GM18907 (cell line): ENCODE measurements around the gene PACS2.
"Not testable (repeated sequence)": the region's sequence is repeated elsewhere in the genome, so short reads cannot be mapped to it uniquely, and the experiment has no call there.

Source experiments
- ATAC-seq: cut with Tn5 transposase; IDR thresholded peaks from one replicate; pipeline ENCODE4 v1.9.1; 2021; ENCODE audit warnings: mild to moderate bottlenecking, moderate library complexity; ENCODE audit not compliant: unreplicated experiment

PACS2 gene

DNA sequence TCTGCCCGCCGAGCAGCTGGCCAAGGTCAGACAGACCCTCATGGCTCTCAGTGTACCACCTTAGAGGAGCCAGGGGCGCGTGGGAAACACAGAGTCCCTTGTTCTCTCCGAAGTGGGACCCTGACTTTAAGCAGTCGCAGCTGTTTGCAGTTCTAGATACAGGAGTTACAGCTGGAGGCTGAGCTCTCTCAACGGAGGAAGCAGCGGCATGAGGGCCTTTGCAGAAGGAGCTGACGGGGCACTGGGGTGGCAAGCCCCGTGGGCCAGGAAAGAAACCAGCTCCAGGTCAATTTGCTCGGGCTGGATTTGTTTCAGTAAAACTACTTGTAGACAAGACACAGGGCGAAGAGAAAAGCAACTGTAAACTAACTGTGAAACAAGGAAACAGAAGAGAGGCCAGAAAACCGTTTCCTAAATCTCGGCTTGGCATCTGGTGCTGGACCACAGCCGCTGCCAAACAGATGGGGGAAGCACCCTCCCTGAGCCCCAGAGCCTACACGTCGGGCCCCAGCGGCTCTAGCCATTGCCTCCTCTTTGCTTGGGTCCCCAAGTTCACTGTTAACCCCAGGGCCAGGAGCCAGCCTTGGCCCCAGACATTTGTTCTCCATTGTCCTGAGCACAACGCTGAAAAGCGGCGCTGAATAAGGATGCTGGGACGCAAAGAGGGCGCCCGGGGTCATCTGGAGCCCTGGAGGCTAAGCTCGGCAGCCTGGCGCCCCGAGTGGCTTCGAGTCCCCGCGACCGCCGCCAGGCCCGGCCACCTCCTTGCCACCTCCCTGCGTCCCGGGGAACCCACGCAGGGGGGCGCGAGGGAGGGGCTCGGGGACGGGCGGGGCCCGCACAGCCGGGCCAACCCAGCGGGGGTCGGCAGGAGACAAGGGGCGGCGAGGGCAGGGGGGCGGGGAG, 914 bp upstream of the PACS2 start:
- peak; percentile 11 for ATAC-seq

GRCh38 chr14:105315211-105315721, 718 bp downstream of the PACS2 start:
- ATAC-seq = peak; percentile 27

DNA sequence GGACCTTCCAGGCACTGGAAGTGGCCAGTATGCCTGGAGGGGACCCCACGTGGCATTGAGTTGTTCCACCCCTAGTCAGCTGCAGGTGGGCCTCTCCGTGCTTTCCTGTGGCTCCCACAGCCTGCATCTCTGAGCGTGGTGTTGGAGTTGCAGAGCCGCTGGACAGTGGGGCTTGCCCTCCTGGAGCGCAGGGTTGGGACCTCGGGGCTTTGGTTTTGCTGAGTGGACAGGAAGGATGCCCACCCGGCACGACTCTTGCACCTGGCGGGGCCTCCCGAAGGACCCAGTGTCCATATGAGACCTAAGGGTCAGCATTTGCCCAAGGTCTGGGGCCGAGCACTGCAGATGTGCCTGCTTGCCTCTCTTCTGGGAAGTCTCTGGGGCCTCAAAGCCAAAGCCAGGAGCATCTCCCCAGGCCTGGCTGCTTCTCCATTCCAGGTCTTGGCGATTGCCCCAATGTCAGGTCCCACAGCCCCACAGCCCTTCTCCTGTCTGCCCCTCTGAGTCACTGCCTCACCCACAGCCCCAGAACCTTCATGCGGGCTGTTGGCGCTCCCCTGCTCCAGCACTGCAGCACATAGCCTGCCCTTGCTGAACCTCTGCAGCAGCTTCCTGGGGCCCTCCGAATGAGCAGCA, 1.5 kb downstream of the PACS2 start:
- ATAC-seq = no peak

DNA sequence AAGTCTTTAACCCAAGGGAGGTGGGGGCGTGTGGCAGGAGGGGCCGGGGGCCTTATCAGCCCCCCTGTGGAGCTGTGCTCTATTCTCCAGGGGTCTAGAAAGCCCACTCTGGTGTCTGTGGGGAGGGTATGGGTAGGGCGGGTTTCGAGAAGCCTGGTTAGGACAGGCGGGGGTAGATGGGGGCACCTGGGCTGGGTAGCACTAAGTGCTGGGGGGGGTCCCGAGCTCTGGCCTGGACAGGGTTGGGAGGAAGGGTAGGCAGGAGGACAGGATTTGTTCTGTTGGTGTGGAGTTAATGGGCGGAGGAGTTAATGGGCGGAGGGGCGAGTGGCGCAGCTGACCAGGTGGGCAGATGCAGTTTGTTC, 2.0 kb downstream of the PACS2 start:
- no peak for ATAC-seq

DNA sequence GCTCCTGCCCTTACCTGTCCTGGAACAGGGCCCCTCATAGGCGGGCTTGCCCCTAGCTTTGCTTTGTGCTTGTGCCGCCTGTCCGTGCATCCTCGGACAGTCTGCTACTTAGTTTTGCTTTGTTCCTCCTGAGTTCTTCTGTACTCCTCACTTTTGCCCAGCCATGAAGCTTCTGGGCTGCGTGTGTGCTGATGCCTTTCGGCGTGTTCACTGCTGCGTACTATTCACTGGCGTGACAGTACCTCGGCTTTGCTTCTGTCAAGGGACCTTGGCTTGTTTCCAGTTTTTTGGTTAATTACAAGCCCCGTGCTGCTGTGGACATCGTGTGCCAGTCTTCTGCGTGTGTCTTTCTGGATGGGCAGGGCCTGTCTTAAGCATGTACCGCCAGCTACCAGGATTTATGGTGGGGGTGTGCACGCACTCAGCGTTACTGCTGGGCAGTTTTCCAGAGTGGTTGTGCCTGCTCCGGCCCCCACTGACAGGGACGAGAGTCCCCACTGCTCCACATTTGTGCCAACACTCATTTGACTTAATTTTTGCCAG, 2.5 kb downstream of the PACS2 start:
- ATAC-seq = no peak

GRCh38 chr14:105317546-105317945, 3.0 kb downstream of the PACS2 start:
- ATAC-seq = no peak

DNA sequence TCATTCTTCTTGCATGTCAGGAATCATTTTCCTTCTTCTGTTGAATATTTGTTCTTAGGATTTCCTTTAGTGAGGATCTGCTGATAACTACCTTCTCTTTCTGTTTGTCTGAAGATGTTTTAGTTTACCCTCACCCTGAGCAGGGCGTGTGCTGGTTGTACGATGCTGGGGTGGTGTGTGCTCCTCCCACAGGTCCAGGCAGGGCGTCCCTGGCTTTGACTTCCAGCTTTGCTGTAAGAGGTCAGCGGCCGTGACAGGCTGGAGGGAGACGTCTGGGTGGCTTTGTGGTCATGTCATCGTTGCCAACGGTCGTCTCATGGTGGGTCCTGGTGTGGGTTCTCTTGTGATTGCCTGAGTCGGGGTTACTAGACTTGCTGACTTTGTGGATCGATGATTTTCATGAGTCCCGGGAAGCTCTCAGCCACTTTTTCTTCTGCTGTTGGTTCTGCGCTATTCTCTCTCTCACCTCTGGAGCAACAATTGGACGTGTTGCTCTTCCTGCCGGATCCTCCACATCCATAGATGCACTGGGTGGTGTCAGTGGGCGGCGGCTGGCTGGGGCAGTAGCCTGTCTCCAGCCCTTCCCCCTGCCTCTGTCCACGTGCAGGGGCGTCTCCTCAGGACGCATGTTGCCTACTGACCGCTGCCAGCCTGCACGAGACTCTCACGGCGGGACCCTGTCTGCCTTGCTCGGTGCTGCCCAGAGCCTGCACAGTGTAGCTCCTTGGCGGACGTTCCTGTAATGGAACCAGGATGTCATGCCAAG, 8.4 kb downstream of the PACS2 start:
- no peak for ATAC-seq

- ATAC-seq = no peak
Observed at GRCh38 chr14:105323663-105324062, 9.1 kb downstream of the PACS2 start.

GRCh38 chr14:105324080-105324778, 9.7 kb downstream of the PACS2 start:
- ATAC-seq = no peak

DNA sequence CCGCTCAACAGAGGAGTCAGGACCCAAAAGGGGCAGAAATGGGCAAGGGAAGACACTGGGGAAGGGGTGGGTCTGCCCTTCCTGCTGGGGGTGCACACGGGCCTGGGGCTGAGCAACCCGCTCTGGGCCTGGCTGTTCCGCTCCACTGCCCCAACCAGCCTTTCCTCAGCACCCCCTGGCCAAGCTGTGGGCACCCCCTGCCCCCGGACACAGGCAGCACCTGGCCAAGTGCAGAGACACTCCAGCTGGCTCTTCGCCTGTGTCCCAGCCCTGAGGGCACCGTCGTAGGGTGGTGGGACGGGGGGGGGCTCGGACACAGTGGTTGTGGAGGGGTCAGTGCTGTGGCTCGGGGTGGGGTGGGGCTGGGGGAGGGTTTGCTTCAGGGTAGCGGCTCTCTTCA, 10.3 kb downstream of the PACS2 start:
- ATAC-seq = no peak

GRCh38 chr14:105325303-105325702, 10.8 kb downstream of the PACS2 start:
- no peak for ATAC-seq

DNA sequence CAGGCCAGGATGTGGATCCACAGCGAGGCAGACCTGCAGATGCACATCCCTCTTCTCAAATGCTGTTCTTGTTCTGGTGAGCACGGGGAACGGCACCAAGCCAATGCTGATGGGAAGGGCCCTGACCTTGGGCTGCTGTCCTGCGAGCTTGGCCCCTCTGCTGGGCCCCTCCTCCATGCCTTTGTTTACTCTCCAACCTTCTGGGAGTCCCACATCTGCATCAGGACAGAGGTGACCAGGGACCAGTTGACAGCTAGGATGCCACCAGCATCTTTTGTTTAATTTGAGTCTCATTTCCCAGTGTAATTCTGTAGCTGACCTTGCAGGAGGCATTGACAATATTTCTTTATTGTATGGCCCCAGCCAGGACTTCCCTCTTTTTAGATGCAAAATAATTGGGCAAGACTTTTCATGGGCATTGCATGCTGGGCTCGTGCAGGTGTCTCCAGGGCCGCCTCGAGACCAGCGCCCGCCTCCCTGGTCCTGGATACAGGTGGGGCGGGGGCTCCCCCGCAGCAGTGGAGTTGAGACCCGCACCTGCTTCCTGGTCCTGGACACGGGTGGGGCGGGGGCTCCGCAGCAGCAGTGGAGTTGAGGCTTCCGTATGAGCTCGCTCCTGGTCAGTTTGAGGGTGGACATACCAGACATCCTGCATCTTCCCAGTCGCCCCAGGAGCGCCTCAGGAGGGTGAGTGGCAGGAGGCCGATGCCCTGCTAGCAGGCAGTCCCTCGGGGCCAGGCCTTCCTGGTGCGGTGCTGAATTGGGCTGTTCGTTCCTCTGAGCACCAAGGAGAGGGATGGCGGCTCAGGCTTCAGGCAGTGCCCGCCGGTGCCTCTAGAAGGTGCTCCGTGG, 11.4 kb downstream of the PACS2 start:
- ATAC-seq = no peak

- no peak for ATAC-seq
Observed at GRCh38 chr14:105326568-105326867, 12.0 kb downstream of the PACS2 start.

DNA sequence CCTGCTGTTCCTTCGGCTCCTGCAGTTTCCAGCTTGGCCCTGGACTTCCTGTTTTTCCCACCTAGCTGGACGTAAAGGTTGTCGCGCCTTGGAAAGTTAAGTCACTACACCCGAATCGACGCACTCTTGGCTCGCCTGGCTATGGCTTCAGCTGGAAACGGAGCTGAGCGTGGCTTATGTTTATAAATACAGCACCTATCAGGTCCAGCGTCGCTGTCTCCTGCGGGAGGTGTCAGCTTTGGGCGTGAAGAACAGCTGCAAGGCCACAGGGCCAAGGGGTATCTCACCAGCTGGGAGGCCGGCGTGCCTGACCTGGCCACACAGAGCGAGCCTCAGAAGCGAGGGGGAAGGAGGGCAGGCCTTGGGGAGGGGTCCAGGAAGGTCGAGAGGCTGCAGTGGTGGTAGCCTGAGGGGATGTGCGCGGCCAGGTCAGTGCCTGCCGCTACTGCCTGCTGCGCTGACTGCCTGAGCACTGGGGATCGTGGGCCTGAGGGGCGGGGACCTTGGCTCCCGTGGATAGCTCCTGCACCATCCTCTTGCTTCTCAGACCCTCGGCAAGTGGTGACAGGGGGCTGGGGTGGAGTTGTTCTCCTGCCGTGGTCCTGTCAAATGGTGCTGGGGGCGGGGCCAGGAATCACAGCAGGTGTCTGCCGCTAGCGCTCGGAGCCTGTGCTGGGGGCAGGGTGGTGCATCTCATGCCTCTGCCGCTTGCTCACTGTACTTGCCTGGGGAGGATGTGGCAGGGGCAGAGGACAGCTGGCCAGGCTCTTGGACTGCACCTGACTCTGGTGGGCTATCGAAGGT, 12.5 kb downstream of the PACS2 start:
- no peak for ATAC-seq

DNA sequence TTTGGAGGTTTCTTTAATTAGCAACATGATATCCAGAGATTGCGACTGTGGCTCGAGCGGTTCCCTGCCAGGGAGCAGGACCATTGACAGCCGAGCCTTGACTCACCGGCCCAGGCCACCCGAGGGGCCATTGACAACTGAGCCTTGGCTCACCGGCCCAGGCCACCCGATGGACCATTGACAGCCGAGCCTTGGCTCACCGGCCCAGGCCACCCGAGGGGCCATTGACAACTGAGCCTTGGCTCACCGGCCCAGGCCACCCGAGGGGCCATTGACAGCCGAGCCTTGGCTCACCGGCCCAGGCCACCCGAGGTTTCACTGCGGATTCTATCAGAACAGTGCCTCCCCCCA, 13.1 kb downstream of the PACS2 start:
- ATAC-seq = not testable (repeated sequence)

DNA sequence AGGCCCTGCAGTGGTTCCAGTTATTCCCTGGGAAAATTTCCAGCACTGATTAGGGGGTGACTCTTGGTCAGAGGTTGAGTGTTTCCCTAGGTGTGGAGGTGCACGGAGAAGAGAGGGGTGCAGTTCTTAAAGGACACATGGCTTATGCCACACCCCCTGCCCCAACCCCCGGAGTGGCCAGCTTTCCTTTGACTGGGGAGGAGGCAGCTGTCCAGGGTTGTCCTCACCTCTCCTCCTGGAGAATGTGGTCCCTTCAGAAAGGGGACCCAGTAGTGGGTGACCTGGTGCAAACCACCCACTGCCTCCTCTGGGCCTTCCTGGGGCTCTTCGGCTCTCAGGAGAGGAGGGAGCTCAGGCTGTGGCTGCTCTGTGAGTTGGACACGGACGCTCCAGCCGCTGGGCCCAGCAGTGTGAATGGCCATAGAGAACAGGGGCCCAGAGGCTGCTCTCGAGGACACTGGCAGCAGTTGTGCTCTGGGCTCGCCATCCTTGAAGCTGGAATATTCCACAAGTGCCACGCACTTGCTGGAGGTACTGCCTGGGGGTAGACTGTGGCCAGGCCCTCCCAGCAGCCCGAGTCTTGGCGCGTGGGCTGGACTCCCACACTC, 13.6 kb downstream of the PACS2 start:
- no peak for ATAC-seq

- ATAC-seq = no peak
Observed at GRCh38 chr14:105328678-105329390, 14.3 kb downstream of the PACS2 start.
